ENCODE results near the gene HRK. TPM values are rescaled to one million over a fixed set of nuclear protein-coding genes. Genes with fewer than 3 reads are reported as not detected.

HRK gene
- total RNA-seq, 1 experiment from 2014 or later: 1.2 TPM

- no peaks in the 10 kb centered on the region for H3K4me1 ChIP-seq (ENCODE audit: low read length)
- no peaks in the 10 kb centered on the region for H3K9me2 ChIP-seq (replicated peaks; ENCODE audit: insufficient read depth, low read length)
- no peak overlapping the region for H3K27ac ChIP-seq (ENCODE audit: low read length)
- H3K36me3 ChIP-seq (ENCODE audit: insufficient read depth, low read length): no peaks in the 10 kb centered on the region
- no peak overlapping the region for H3K4me3 ChIP-seq (ENCODE audit: low read length)
- no peak overlapping the region for H3K4me2 ChIP-seq (ENCODE audit: low read depth, low read length, poor library complexity, severe bottlenecking)
- H4K20me1 ChIP-seq (ENCODE audit: insufficient read depth, low read depth, low read length): no peaks in the 10 kb centered on the region
- DNase-seq: no peak
- H3K9me3 ChIP-seq (ENCODE audit: low read length): no peaks in the 10 kb centered on the region
- H2AFZ ChIP-seq (ENCODE audit: low read length): no peak overlapping the region
- H3K9ac ChIP-seq (ENCODE audit: low read length): no peak overlapping the region
- H3K79me2 ChIP-seq (ENCODE audit: low read length): no peaks in the 10 kb centered on the region
- H3K27me3 ChIP-seq (ENCODE audit: low read length): no peaks in the 10 kb centered on the region
Observed at GRCh38 chr12:116870306-116870705, 10.9 kb downstream of the HRK start.

- no peaks in the 10 kb centered on the region for H3K9me2 ChIP-seq (replicated peaks; ENCODE audit: insufficient read depth, low read length)
- H4K20me1 ChIP-seq (ENCODE audit: insufficient read depth, low read depth, low read length): no peaks in the 10 kb centered on the region
- H3K27me3 ChIP-seq (ENCODE audit: low read length): no peaks in the 10 kb centered on the region
- H3K9me3 ChIP-seq (ENCODE audit: low read length): no peaks in the 10 kb centered on the region
- no peak for DNase-seq
- no peak overlapping the region for H2AFZ ChIP-seq (ENCODE audit: low read length)
- no peaks in the 10 kb centered on the region for H3K4me1 ChIP-seq (ENCODE audit: low read length)
- H3K4me3 ChIP-seq (ENCODE audit: low read length): no peak overlapping the region
- H3K79me2 ChIP-seq (ENCODE audit: low read length): no peaks in the 10 kb centered on the region
- H3K27ac ChIP-seq (ENCODE audit: low read length): no peak overlapping the region
- H3K9ac ChIP-seq (ENCODE audit: low read length): no peak overlapping the region
- no peaks in the 10 kb centered on the region for H3K36me3 ChIP-seq (ENCODE audit: insufficient read depth, low read length)
- H3K4me2 ChIP-seq (ENCODE audit: low read depth, low read length, poor library complexity, severe bottlenecking): no peak overlapping the region
Observed at GRCh38 chr12:116867523-116867922, 13.7 kb downstream of the HRK start.

- Histone ChIP-seq H3K4me2 (ENCODE audit: low read depth, low read length, poor library complexity, severe bottlenecking) (no peak overlapping the region), H3K27ac (ENCODE audit: low read length) (no peak overlapping the region), H4K20me1 (ENCODE audit: insufficient read depth, low read depth, low read length) (no peaks in the 10 kb centered on the region), H3K9ac (ENCODE audit: low read length) (no peak overlapping the region), H3K9me3 (ENCODE audit: low read length) (no peaks in the 10 kb centered on the region), H3K4me3 (ENCODE audit: low read length) (no peak overlapping the region), H3K27me3 (ENCODE audit: low read length) (no peaks in the 10 kb centered on the region), H3K9me2 (replicated peaks; ENCODE audit: insufficient read depth, low read length) (no peaks in the 10 kb centered on the region), H3K79me2 (ENCODE audit: low read length) (no peaks in the 10 kb centered on the region), H2AFZ (ENCODE audit: low read length) (no peak overlapping the region), H3K36me3 (ENCODE audit: insufficient read depth, low read length) (no peaks in the 10 kb centered on the region), H3K4me1 (ENCODE audit: low read length) (peaks cover 26% of the 10 kb centered on the region)
- no peak for DNase-seq
Observed at GRCh38 chr12:116864371-116865160, 16.7 kb downstream of the HRK start.

- Histone ChIP-seq H3K36me3 (ENCODE audit: insufficient read depth, low read length) (no peaks in the 10 kb centered on the region), H2AFZ (ENCODE audit: low read length) (no peak overlapping the region), H3K4me1 (ENCODE audit: low read length) (peaks cover 38% of the 10 kb centered on the region), H3K9me3 (ENCODE audit: low read length) (no peaks in the 10 kb centered on the region), H3K27ac (ENCODE audit: low read length) (no peak overlapping the region), H3K79me2 (ENCODE audit: low read length) (no peaks in the 10 kb centered on the region), H3K27me3 (ENCODE audit: low read length) (no peaks in the 10 kb centered on the region), H3K9ac (ENCODE audit: low read length) (no peak overlapping the region), H3K4me2 (ENCODE audit: low read depth, low read length, poor library complexity, severe bottlenecking) (no peak overlapping the region), H3K4me3 (ENCODE audit: low read length) (no peak overlapping the region), H3K9me2 (replicated peaks; ENCODE audit: insufficient read depth, low read length) (no peaks in the 10 kb centered on the region), H4K20me1 (ENCODE audit: insufficient read depth, low read depth, low read length) (no peaks in the 10 kb centered on the region)
- DNase-seq: peak; percentile 81
Observed at GRCh38 chr12:116863275-116863767, 17.9 kb downstream of the HRK start.

GRCh38 chr12:116862167-116862566, 19.1 kb downstream of the HRK start:
- Histone ChIP-seq H3K27me3 (ENCODE audit: low read length) (no peaks in the 10 kb centered on the region), H3K9ac (ENCODE audit: low read length) (no peak overlapping the region), H3K4me1 (ENCODE audit: low read length) (peaks cover 50% of the 10 kb centered on the region), H3K4me3 (ENCODE audit: low read length) (peak overlapping the region; percentile 54; the same call in 1 of the 2 replicates), H3K36me3 (ENCODE audit: insufficient read depth, low read length) (no peaks in the 10 kb centered on the region), H4K20me1 (ENCODE audit: insufficient read depth, low read depth, low read length) (no peaks in the 10 kb centered on the region), H3K9me2 (replicated peaks; ENCODE audit: insufficient read depth, low read length) (no peaks in the 10 kb centered on the region), H3K27ac (ENCODE audit: low read length) (no peak overlapping the region), H3K9me3 (ENCODE audit: low read length) (no peaks in the 10 kb centered on the region), H3K4me2 (ENCODE audit: low read depth, low read length, poor library complexity, severe bottlenecking) (peak overlapping the region; percentile 77), H2AFZ (ENCODE audit: low read length) (no peak overlapping the region), H3K79me2 (ENCODE audit: low read length) (no peaks in the 10 kb centered on the region)
- DNase-seq: no peak

GRCh38 chr12:116861320-116861719, 19.9 kb downstream of the HRK start:
- Histone ChIP-seq H2AFZ (ENCODE audit: low read length) (no peak overlapping the region), H3K27ac (ENCODE audit: low read length) (0 out of 2 replicates have a peak overlapping the region, but pooled peaks have one; percentile 12), H3K4me3 (ENCODE audit: low read length) (peak overlapping the region; percentile 54), H3K27me3 (ENCODE audit: low read length) (no peaks in the 10 kb centered on the region), H3K9me2 (replicated peaks; ENCODE audit: insufficient read depth, low read length) (no peaks in the 10 kb centered on the region), H4K20me1 (ENCODE audit: insufficient read depth, low read depth, low read length) (no peaks in the 10 kb centered on the region), H3K4me2 (ENCODE audit: low read depth, low read length, poor library complexity, severe bottlenecking) (peak overlapping the region; percentile 77), H3K9ac (ENCODE audit: low read length) (peak overlapping the region; percentile 26), H3K9me3 (ENCODE audit: low read length) (no peaks in the 10 kb centered on the region), H3K79me2 (ENCODE audit: low read length) (no peaks in the 10 kb centered on the region), H3K36me3 (ENCODE audit: insufficient read depth, low read length) (no peaks in the 10 kb centered on the region), H3K4me1 (ENCODE audit: low read length) (peaks cover 53% of the 10 kb centered on the region)
- peak; percentile 95 for DNase-seq

- H2AFZ ChIP-seq (ENCODE audit: low read length): no peak overlapping the region
- H3K4me1 ChIP-seq (ENCODE audit: low read length): peaks cover 53% of the 10 kb centered on the region
- no peaks in the 10 kb centered on the region for H3K9me3 ChIP-seq (ENCODE audit: low read length)
- peak overlapping the region; percentile 54 for H3K4me3 ChIP-seq (ENCODE audit: low read length)
- no peak for DNase-seq
- H3K79me2 ChIP-seq (ENCODE audit: low read length): no peaks in the 10 kb centered on the region
- no peaks in the 10 kb centered on the region for H3K9me2 ChIP-seq (replicated peaks; ENCODE audit: insufficient read depth, low read length)
- H3K27ac ChIP-seq (ENCODE audit: low read length): no peak overlapping the region
- no peaks in the 10 kb centered on the region for H4K20me1 ChIP-seq (ENCODE audit: insufficient read depth, low read depth, low read length)
- no peaks in the 10 kb centered on the region for H3K36me3 ChIP-seq (ENCODE audit: insufficient read depth, low read length)
- H3K9ac ChIP-seq (ENCODE audit: low read length): peak overlapping the region; percentile 30
- H3K27me3 ChIP-seq (ENCODE audit: low read length): no peaks in the 10 kb centered on the region
- H3K4me2 ChIP-seq (ENCODE audit: low read depth, low read length, poor library complexity, severe bottlenecking): peak overlapping the region; percentile 77
Observed at GRCh38 chr12:116860263-116860662, 21.0 kb downstream of the HRK start.

- no peaks in the 10 kb centered on the region for H3K9me3 ChIP-seq (ENCODE audit: low read length)
- H3K9me2 ChIP-seq (replicated peaks; ENCODE audit: insufficient read depth, low read length): no peaks in the 10 kb centered on the region
- H3K4me1 ChIP-seq (ENCODE audit: low read length): peaks cover 53% of the 10 kb centered on the region
- DNase-seq: no peak
- no peaks in the 10 kb centered on the region for H3K79me2 ChIP-seq (ENCODE audit: low read length)
- no peak overlapping the region for H3K9ac ChIP-seq (ENCODE audit: low read length)
- no peaks in the 10 kb centered on the region for H4K20me1 ChIP-seq (ENCODE audit: insufficient read depth, low read depth, low read length)
- no peak overlapping the region for H2AFZ ChIP-seq (ENCODE audit: low read length)
- H3K4me2 ChIP-seq (ENCODE audit: low read depth, low read length, poor library complexity, severe bottlenecking): peak overlapping the region; percentile 77
- peak overlapping the region; percentile 17; the same call in 1 of the 2 replicates for H3K4me3 ChIP-seq (ENCODE audit: low read length)
- H3K27ac ChIP-seq (ENCODE audit: low read length): no peak overlapping the region
- H3K27me3 ChIP-seq (ENCODE audit: low read length): no peaks in the 10 kb centered on the region
- no peaks in the 10 kb centered on the region for H3K36me3 ChIP-seq (ENCODE audit: insufficient read depth, low read length)
Observed at GRCh38 chr12:116859079-116859478, 22.2 kb downstream of the HRK start.
